WTC11 (cell line): Measurements from ENCODE around the gene FMNL1. TPM values are rescaled to one million over a fixed set of nuclear protein-coding genes. Genes with fewer than 3 reads are reported as not detected.
A peak's percentile ranks its signal among the peaks of the same experiment; 100 is the strongest.

ENCODE experiments used
- ATAC-seq: fragments of 200-7000 bp; cut with Tn5 transposase; 2 replicates; pipeline ENCODE4 v1.10.0; 2021; ENCODE audit warnings: mild to moderate bottlenecking, moderate library complexity
- CTCF ChIA-PET: fragments of 300-600 bp; sonication (Branson Sonifier 250); formaldehyde crosslinking; loops from one replicate; lab custom pipeline; 2021; ENCODE audit warnings: antibody characterized with exemption; lab: Charles Lee
- POLR2A ChIA-PET: fragments of 350-600 bp; sonication (Branson Sonifier 250); formaldehyde crosslinking; loops from one replicate; lab custom pipeline; 2021; ENCODE audit warnings: antibody characterized with exemption; lab: Charles Lee
- DNase-seq: peaks from one replicate; pipeline ENCODE4 v3.0.0; 2021; ENCODE audit warnings: low spot score
- H3K27ac Mint-ChIP-seq: 2 replicates; pipeline ENCODE4 v1.8.0; 2021; ENCODE audit warnings: mixed read lengths
- H3K27me3 Mint-ChIP-seq: 2 replicates; pipeline ENCODE4 v1.8.0; 2021; ENCODE audit warnings: low read depth, mild to moderate bottlenecking, moderate library complexity, mixed read lengths
- H3K36me3 Mint-ChIP-seq: 2 replicates; pipeline ENCODE4 v1.8.0; 2021; ENCODE audit warnings: mixed read lengths
- H3K4me1 Mint-ChIP-seq: 2 replicates; pipeline ENCODE4 v1.8.0; 2022; ENCODE audit warnings: mixed read lengths
- H3K4me3 Mint-ChIP-seq: 2 replicates; pipeline ENCODE4 v1.8.0; 2021; ENCODE audit warnings: mild to moderate bottlenecking, moderate library complexity, mixed read lengths
- H3K9me3 Mint-ChIP-seq: 2 replicates; pipeline ENCODE4 v1.8.0; 2021; ENCODE audit warnings: mixed read lengths
- ARID4B ChIP-seq: sonication (generic); formaldehyde crosslinking; IDR thresholded peaks from 2 replicates; pipeline ENCODE4 v1.8.0; 2023; ENCODE audit warnings: missing genetic modification reagents, mild to moderate bottlenecking, borderline replicate concordance
- ATF6 ChIP-seq: sonication (generic); formaldehyde crosslinking; IDR thresholded peaks from 2 replicates; pipeline ENCODE4 v1.8.1; 2023; ENCODE audit warnings: mild to moderate bottlenecking, missing genetic modification reagents
- CBFB ChIP-seq: sonication (generic); formaldehyde crosslinking; IDR thresholded peaks from 2 replicates; pipeline ENCODE4 v1.8.1; 2022; ENCODE audit warnings: mild to moderate bottlenecking, low read depth, missing genetic modification reagents
- CDX4 ChIP-seq: fragments of 250-450 bp; sonication (Bioruptor Pico); IDR thresholded peaks from 2 replicates; pipeline ENCODE4 v1.9.0; 2021; ENCODE audit warnings: moderate library complexity, mild to moderate bottlenecking, inconsistent platforms, borderline replicate concordance
- CREM ChIP-seq: sonication (generic); formaldehyde crosslinking; IDR thresholded peaks from 2 replicates; pipeline ENCODE4 v1.8.1; 2022; ENCODE audit warnings: mild to moderate bottlenecking, missing genetic modification reagents, moderate library complexity
- CTCF ChIP-seq: fragments of 200-600 bp; IDR thresholded peaks from 2 replicates; pipeline ENCODE4 v1.8.0; 2022; ENCODE audit warnings: antibody characterized with exemption
- E2F4 ChIP-seq: sonication (generic); formaldehyde crosslinking; IDR thresholded peaks from 2 replicates; pipeline ENCODE4 v1.8.1; 2022; ENCODE audit warnings: low read depth, mild to moderate bottlenecking, moderate library complexity, missing genetic modification reagents, borderline replicate concordance
- GABPB1 ChIP-seq: sonication (generic); formaldehyde crosslinking; IDR thresholded peaks from 2 replicates; pipeline ENCODE4 v1.8.1; 2023; ENCODE audit warnings: mild to moderate bottlenecking, missing genetic modification reagents
- JUN ChIP-seq: sonication (generic); formaldehyde crosslinking; IDR thresholded peaks from 2 replicates; pipeline ENCODE4 v1.8.0; 2023; ENCODE audit warnings: mild to moderate bottlenecking, missing genetic modification reagents
- KAT7 ChIP-seq: sonication (generic); formaldehyde crosslinking; IDR thresholded peaks from 2 replicates; pipeline ENCODE4 v1.8.1; 2023; ENCODE audit warnings: missing genetic modification reagents, mild to moderate bottlenecking, borderline replicate concordance
- MYBL2 ChIP-seq: sonication (generic); formaldehyde crosslinking; IDR thresholded peaks from 2 replicates; pipeline ENCODE4 v1.8.1; 2023; ENCODE audit warnings: mild to moderate bottlenecking, moderate library complexity, missing genetic modification reagents
- NR2C2 ChIP-seq: sonication (generic); formaldehyde crosslinking; IDR thresholded peaks from 2 replicates; pipeline ENCODE4 v1.8.0; 2022; ENCODE audit warnings: mild to moderate bottlenecking, missing genetic modification reagents
- NR3C1 ChIP-seq: sonication (generic); formaldehyde crosslinking; conservative IDR thresholded peaks from 2 replicates; pipeline ENCODE4 v1.8.1; 2023; ENCODE audit warnings: low read depth, mild to moderate bottlenecking, missing genetic modification reagents
- RORB ChIP-seq: fragments of 250-450 bp; sonication (Bioruptor Pico); IDR thresholded peaks from 2 replicates; pipeline ENCODE4 v1.9.0; 2021; ENCODE audit warnings: mild to moderate bottlenecking
- USF2 ChIP-seq: sonication (generic); formaldehyde crosslinking; IDR thresholded peaks from 2 replicates; pipeline ENCODE4 v1.8.1; 2023; ENCODE audit warnings: mild to moderate bottlenecking, missing genetic modification reagents, moderate library complexity
- ZNF121 ChIP-seq: sonication (generic); formaldehyde crosslinking; IDR thresholded peaks from 2 replicates; pipeline ENCODE4 v1.8.0; 2023; ENCODE audit warnings: missing genetic modification reagents
- ZNF281 ChIP-seq: sonication (generic); formaldehyde crosslinking; IDR thresholded peaks from 2 replicates; pipeline ENCODE4 v1.8.0; 2023; ENCODE audit warnings: mild to moderate bottlenecking, missing genetic modification reagents
- ZNF671 ChIP-seq: fragments of 250-450 bp; sonication (Bioruptor Pico); IDR thresholded peaks from 2 replicates; pipeline ENCODE4 v1.8.0; 2021; ENCODE audit warnings: mild to moderate bottlenecking
- total RNA-seq: library from RNA; stranded (reverse); gene quantifications from 3 replicates; pipeline ENCODE4 v1.2.3, GENCODE V29; 2021

FMNL1 gene
- total RNA-seq, 1 experiment from 2014 or later, result 5.3 TPM

GRCh38 chr17:45277216-45277849 is 55.6 kb downstream of the FMNL1 start:
- Mint-ChIP-seq H3K4me1 (peaks cover 12% of the 10 kb centered on the region), H3K36me3 (no peaks in the 10 kb centered on the region; the same call in 1 of the 2 replicates), H3K9me3 (no peaks in the 10 kb centered on the region), H3K27me3 (no peaks in the 10 kb centered on the region), H3K27ac (no peak overlapping the region), H3K4me3 (no peak overlapping the region)
- ChIA-PET CTCF (interaction anchor here (0.6 to 4.4 kb wide), 55 partner anchors 10 to 616 kb away, joined by 3 to 81 read pairs (median 6); partner anchors contain the start of genes ACBD4, HEXIM2, MAP3K14 and SPATA32), POLR2A (interaction anchor here (0.5 kb wide), 1 partner anchor 571 kb away, joined by 3 read pairs; no protein-coding TSS in a partner anchor)
- DNase-seq, result peak; percentile 96
- ATAC-seq, result peak; percentile 87
- TF ChIP-seq CTCF (peak; percentile 72), JUN (CRISPR knock-in tag) (no peak), ATF6 (no peak), USF2 (CRISPR knock-in tag) (no peak), E2F4 (CRISPR knock-in tag) (no peak)

- CTCF ChIA-PET, result interaction anchor here (0.8 to 4.4 kb wide), 39 partner anchors 9 to 505 kb away, joined by 3 to 81 read pairs (median 9); partner anchors contain the start of genes ACBD4, HEXIM2 and MAP3K14
- Mint-ChIP-seq H3K36me3 (peaks cover 2% of the 10 kb centered on the region; the same call in 1 of the 2 replicates), H3K27ac (no peak overlapping the region), H3K9me3 (no peaks in the 10 kb centered on the region), H3K27me3 (no peaks in the 10 kb centered on the region), H3K4me1 (peaks cover 10% of the 10 kb centered on the region), H3K4me3 (no peak overlapping the region)
- ATAC-seq, result no peak
- no peak for DNase-seq
- POLR2A ChIA-PET, result interaction anchor here (0.5 kb wide), 1 partner anchor 572 kb away, joined by 3 read pairs; no protein-coding TSS in a partner anchor
- TF ChIP-seq NR3C1 (CRISPR knock-in tag) (no peak), ARID4B (CRISPR knock-in tag) (no peak), CDX4 (CRISPR knock-in tag) (no peak), NR2C2 (no peak), KAT7 (CRISPR knock-in tag) (no peak), GABPB1 (CRISPR knock-in tag) (no peak), MYBL2 (no peak), CBFB (CRISPR knock-in tag) (no peak), RORB (CRISPR knock-in tag) (no peak), ZNF121 (CRISPR knock-in tag) (no peak), CREM (CRISPR knock-in tag) (no peak), ZNF281 (CRISPR knock-in tag) (no peak), ZNF671 (no peak)
Measured at GRCh38 chr17:45277992-45278391, 56.3 kb downstream of the FMNL1 start.
